Stimulated activated CD8-positive, alpha-beta memory T cell treated with anti-CD3 and anti-CD28 coated beads, Interleukin-12 subunit alpha, Interleukin-12 subunit beta, amount 100 ng/mL, for 24 hours (primary cell): ENCODE results near the gene ADGRF3.
"Not testable (repeated sequence)": the region's sequence is repeated elsewhere in the genome, so short reads cannot be mapped to it uniquely, and the experiment has no call there.

Experiments used
- DNase-seq: peaks from one replicate; pipeline ENCODE4 v3.0.0-alpha.2; 2020; ENCODE audit errors: extremely low read depth

ADGRF3 gene

DNA sequence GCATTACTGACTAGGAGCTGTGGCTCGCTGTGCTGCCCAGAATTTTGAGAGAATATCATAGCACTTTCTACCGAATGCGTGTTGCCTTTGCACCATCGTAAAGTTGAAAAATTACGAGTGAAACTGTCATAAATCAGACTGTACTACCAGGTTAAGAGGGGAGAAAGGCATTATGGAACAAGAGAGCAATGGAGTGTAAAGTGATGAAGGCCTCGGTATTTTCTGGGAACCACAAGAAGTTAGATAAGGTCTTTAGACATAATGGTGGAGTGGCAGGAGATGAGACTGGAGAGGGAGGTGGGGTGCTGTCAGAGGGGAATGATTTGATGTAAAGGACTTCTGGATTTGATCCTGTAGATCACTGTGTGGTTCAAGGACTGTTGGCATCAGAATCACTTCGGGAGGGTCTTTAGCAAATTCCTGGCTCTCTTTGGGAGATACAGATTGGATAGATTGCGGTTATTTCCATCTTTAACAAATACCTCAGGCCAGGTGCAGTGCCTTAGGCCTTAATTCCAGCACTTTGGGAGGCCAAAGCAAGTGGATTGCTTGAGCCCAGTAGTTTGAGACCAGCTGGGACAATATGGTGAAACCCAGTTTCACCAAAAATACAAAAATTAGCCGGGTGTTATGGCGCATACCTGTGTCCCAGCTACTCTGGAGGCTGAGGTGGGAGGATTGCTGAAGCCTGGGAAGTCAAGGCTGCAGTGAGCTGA is 4.9 kb upstream of the ADGRF3 start:
- no peak for DNase-seq

DNA sequence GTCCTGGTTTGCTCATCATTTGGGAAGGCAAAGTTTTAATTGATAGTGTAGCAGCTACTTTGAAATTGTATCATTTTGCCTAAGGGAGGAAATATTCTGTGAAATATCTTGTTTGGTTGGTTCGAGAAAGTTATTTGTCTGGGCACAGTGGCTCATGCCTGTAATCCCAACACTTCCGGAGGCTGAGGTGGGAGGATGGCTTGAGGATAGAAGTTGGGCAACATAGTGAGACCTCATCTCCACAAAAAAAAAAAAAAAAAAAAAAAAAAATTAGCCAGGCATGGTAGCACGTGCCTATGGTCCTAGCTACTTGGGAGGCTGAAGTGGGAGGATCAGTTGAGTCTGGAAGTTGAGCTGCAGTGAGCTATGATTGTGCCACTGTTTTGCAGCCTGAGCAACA is 3.1 kb upstream of the ADGRF3 start:
- DNase-seq: no peak

DNA sequence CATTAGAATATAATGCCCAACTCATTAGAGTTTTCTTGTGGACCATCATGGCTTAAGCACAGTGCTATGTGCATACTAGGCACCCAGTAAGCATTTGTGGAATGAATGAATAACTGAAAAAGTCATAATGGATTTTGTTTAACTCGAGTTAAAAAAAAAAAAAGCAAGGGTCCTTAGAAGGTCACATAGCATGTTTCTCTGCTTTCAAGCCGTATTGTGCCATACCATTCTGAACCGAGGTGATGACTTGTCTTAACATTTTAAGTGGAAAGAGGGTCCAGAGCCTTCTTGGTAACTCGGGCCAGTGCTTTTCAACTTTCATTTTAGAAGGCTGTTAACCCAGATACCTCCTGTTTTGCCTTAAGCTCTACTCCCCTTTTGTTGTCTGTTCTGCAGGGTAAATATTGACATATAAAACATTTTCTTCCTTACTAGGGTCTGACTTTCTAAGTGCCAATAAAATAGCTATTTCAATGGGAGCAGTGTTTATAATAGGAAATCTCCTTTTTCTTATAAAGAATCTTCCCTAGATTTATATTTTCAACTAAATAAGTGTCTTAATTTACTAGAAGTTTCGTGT is 787 bp upstream of the ADGRF3 start:
- DNase-seq: no peak

DNA sequence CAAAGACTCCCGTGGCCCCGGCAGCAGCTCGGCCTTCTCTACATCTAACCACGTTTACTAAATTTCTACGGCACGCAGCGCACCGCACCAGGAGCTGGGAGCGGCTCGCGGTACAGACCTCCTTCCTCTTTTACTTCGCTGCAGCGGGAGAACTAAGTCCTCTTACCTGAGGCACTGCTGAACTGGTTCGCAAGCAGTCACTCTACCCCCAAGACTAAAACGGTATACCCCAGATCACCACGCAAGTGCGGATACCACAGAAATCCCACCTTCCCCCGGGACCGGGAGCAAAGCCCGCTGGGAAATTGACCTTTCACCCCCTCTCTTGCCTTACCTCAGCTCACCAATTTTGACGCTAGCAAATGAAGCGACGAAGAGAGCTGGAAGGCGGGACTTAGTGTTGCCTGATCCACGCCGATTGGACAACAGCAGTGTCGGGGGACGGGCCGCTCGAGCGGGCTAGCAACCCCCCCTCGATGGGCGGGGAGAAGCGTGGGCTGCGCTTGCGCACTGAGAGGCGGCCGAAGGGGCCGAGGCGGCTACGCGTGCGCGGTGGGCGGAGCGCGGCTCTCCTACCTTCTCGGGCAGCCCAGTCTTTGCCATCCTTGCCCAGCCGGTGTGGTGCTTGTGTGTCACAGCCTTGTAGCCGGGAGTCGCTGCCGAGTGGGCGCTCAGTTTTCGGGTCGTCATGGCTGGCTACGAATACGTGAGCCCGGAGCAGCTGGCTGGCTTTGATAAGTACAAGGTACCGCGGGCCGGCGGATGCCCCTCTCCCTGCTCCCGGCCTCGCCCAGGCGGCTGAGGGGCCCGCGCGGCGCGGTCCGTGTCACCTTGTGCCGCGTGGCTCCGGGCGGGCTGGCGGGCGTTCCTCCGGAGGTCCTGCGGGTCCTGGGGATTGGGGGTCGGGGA is 790 bp downstream of the ADGRF3 start, which contains the start of gene SELENOI:
TSS of gene SELENOI (plus strand) at position 599 of the 909 bp plus-strand sequence. CDS start at position 689, 90 bp downstream.
- peak; percentile 98 for DNase-seq

DNA sequence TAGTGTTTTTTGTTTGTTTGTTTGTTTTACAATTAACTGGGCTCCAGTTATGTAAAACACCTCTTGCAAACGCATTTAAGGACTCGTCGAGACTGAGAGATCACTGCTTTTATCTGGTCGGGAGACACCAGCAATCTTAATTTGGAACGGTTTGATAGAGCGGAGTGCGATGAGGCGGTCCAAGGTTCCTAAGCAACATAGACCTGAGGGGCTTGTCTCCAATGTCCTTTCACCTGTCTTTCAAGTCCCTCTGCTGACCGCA is 1.4 kb downstream of the ADGRF3 start:
- DNase-seq: no peak

DNA sequence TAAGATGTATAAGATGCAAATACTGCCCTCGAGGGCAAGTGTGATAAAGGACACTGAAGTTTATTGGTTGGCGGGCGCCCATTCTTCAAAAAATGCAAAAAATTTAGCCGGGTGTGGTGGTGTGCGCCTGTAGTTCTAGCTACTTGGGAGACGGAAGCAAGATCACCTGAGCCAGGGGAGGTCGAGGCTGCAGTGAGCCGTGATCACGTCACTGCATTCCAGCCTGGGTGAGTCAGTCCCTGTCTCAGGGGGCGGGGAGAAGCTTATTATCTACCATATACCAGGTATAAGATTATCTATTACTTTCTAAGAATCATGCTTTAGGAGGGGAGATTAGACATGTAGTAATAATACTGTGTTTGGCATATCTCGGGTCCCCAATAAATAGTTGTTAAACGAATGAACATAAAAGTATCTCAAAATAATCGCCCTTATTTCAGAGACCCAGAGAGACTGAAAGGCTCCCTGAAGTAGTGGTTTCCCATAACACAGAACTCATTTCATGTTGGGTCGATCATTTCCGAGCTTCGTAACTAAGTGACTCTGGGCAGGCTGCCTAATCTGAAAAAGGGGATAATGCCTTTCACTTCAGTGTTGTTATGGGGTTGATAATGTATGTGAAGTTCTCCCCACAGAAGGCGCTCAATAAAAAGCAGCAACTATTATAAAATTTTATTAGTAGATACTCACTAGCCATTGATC is 1.9 kb downstream of the ADGRF3 start:
- no peak for DNase-seq

DNA sequence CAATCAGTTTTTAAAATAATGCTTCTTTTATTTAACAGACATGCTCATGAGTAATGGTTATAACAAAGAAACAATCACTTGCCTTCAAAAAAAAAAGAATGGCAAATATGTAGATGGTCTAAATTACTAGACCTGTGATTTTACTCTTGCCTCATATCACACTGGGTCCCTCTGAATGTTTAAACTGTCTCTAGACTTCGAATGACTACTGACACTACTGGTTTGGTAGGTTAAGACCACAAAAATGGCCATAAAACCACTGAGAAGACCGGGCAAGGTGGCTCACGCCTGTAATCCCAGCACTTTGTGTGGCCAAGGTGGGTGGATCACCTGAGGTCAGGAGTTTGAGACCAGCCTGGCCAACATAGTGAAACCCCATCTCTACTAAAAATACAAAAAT is 5.8 kb downstream of the ADGRF3 start:
- DNase-seq: no peak

DNA sequence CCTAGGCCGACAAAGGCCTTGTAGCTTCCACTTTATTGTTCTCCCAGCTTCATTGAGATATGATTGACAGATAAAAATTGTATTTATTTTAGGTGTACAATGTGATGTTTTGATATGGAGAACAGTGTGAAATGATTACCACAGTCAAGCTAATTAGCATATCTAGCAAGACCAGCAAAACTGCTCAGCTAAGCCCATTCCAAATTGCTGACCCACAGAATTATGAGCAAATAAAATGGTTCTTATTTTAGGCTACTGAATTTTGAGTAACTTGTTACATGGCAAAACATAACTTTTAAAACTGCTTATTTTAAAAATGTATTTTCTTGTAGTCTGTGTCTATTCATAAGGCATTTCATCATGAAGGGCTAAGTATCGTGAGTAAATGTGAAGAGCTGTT is 9.3 kb downstream of the ADGRF3 start:
- DNase-seq: no peak

DNA sequence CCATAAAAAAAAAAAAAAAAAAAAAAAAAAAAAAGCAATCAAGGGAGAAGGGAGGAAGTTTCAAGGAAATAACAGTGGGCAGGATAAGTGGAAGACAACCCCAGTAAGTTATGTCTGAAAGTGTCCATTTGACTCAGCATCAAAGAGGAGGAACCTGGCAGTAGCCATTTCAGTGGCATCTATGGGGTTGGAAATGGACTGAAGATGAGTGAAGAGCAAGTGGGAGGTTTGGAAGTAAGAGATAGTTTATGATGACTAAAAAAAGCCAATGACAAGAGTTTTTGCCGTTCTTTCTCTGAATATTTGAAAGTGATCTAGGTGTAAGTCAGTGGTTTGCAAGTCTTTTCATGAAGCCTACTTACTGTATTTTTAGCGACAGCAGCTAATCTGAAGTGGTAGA is 9.9 kb downstream of the ADGRF3 start:
- DNase-seq: no peak

DNA sequence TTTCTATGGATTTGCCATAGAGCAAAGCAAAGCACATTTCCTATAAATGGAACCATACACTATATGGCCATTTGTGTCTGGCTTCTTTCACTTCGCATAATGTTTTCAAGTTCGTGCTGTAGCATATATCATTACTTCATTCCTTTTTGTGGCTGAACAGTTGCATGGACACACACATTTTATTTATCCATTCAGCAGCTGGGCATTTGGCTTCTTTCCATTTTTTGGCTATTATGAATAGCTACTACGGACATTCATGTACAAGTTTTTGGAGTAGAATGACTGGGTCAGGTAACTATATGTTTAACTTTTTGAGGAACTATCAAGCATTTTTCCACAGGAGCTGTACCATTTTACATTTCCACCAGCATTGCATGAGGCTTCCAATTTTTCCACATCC is 11.4 kb downstream of the ADGRF3 start:
- no peak for DNase-seq

DNA sequence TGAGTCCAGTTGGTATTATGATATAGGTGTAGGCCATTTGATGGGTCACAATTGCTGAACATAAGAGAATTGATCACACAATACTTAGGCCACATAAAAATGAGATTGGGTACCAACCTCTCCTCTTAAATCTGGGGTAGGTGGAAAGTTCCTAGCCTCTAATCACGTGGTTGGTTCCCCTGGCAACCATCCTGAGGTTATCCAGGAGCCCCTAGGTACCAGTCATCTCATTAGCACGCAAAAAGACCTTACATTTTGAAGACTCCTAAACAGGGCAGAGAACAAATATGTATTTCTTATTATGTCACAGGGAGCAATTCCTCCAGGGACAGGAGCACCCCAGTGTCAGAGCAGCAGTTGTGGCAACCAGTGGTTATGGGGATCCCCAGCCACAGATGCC is 13.3 kb downstream of the ADGRF3 start:
- DNase-seq: no peak

DNA sequence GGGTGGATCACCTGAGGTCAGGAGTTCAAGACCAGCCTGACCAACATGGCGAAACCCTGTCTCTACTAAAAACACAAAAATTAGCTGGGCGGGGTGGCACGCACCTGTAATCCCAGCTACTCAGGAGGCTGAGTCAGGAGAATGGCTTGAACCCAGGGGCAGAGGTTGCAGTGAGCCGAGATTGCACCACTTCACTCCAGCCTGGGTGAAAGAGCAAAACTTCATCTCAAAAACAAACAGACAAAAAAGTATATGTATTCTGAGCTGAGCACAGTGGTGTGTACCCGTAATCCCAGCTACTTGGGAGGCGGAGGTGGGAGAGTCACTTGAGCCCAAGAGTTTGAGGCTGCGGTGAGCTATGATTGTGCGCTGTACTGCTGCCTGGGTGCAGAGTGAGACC is 15.3 kb downstream of the ADGRF3 start:
- not testable (repeated sequence) for DNase-seq

DNA sequence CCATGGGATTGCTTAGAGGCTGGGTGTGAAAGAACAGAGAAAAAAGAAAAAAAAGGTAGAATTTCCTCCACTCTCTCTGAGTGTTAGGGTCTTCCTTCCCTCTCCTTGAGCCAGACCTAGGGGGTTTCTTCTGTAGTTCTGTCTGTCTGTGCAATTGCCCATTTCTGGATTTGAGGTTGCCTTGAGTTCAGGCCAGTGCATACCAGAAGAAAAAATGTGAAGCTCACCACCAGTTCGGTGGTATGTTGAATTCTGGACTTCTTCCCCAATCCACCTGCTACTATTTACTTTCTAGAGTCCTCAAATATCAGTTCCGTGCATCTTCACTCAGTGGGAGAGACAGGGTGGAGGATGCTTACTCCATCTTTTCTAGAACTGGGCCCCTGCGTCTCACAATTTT is 16.0 kb downstream of the ADGRF3 start:
- DNase-seq: no peak

DNA sequence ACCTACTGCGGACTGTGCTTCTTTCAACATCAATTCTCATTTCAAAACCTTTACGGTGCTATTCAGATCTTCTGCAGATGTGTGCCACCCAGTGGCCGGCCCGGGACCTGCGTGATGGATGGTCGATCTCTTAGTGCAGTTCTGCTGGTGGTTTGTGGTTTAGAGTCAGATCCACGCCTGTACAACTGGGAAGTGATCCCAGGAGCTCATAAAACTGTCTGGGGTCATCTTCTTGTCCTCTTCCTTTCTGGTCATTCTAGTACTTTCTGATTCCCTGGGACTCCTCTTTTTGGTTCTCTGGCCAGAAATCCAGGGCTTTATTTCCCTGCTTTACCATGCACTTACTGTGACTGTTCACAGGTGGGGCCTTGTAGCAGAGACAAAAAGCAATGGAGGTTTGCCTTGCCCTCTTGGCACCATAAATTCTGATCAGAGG is 16.5 kb downstream of the ADGRF3 start:
- DNase-seq: peak; percentile 50

DNA sequence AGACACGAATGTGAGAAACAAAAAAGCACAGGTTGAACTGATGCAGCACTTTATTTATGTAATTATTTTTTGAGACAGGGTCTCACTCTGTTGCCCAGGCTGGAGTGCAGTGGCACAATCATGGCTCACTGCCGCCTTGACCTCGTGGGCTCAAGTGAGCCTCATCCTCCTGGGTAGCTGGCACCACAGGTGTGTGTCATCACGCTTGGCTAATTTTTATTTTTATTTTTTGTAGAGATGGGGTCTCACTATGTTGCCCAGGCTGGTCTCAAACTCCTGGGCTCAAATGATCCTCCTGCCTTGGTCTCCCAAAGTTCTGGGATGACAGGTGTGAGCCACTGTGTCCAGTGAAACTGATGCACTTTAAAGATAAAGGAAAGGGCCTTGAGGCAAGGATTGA is 17.5 kb downstream of the ADGRF3 start:
- not testable (repeated sequence) for DNase-seq

DNA sequence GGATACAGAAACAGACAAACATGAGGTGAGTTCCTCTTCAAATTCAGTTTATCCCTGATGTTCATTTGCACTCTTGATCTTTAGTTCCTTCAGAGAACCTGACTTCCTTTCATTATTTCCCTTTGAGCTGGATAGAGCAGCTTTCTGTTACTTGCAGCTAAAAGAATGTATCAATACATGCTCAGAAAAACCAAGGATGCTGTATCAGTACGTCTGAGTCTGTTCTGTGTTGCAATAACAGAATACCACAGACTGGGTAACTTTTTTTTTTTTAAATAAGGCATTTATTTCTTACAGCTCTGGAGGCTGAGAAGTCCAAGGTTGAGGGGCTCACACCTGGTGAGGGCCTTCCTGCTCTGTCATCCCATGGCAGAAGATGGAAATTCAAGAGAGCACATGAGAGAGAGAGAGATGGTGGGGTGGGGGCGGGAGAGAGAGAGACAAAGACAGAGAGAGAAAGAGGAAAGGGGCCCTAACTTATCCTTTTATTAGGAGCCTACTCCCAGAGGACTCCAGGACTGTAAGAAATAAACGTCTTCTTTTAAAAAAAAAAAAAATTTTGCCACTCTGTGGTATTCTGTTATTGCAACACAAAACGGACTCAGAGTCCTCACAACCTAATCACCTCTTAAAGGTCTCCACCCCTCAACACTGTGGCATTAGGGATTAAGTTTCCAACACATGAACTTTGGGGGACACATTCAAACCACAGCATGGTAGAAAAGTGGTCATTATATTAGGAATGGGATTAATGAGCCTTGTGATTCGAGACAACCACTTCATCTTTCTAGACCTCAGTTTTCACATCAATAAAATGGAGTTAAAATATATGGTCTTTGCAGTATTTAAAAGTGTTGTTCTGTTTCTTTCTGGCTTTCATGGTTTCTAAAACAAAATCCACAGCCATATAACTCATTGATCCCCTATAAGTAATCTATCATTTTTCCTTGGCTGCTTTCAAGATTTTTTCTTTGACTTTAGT is 19.0 kb downstream of the ADGRF3 start:
- DNase-seq: no peak

DNA sequence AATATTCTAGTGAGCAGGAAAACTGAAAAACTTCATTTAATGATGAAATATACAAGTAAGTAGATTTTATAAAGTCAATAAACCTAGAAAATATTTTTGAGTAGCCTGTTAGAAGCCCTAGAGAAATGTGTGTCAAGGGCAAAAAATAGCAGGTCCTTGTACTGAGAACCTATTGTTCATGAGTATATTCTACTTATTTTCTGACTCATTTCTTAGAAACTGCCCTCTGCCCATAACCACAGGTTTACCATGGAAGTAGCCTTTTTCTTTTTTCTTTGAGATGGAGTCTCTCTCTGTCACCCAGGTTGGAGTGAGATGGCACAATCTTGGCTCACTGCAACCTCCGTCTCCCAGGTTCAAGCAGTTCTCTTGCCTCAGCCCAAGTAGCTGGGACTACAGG is 20.1 kb downstream of the ADGRF3 start:
- DNase-seq: no peak

DNA sequence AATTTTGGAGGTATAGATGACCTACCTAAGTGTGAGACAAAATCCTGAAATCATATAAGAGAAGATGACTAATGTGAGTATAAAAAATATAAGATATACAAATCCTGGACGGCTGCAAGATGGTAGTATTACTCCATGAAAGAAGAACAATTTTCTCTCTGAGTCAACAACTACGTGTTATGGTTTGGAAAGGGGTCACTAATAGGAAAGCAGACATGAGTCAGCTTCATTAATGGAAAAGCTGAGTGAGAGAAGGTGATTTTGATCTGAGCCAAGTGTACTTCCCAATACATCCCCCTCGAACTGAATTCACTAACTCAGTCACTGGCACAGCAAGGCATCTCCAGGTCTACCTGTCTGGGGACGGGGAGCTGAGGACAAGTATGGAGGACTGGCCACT is 20.7 kb downstream of the ADGRF3 start:
- DNase-seq: no peak

DNA sequence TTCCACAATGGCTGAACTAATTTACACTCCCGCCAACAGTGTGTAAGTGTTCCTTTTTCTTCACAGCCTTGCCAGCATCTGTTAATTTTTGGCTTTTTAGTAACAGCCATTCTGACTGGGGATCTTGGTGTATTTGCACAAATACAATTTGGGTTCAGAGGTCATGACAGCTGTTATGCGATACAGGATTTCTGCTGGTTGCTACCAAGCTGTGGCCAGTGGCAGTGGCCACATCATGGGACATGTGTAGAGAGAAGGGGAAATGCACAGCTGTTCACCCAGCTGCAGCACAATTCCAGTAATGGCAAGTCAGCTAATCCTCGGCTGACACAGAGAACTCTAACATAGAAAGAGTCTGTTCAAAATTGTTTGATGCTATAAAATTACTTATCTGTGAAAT is 21.7 kb downstream of the ADGRF3 start:
- DNase-seq: no peak

DNA sequence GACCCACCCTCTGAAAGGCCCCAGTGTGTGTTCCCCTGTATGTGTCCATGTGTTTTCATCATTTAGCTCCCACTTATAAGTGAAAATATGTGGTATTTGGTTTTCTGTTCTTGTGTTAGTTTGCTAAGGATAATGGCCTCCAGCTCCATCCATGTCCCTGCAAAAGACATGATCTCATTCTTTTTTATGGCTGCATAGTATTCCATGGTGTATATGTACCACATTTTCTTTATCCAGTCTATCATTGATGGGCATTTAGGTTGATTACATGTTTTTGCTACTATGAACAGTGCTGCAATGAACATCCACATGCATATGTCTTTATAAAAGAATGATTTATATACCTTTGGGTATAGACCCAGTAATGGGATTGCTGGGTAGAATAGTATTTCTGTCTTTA is 22.1 kb downstream of the ADGRF3 start:
- not testable (repeated sequence) for DNase-seq

DNA sequence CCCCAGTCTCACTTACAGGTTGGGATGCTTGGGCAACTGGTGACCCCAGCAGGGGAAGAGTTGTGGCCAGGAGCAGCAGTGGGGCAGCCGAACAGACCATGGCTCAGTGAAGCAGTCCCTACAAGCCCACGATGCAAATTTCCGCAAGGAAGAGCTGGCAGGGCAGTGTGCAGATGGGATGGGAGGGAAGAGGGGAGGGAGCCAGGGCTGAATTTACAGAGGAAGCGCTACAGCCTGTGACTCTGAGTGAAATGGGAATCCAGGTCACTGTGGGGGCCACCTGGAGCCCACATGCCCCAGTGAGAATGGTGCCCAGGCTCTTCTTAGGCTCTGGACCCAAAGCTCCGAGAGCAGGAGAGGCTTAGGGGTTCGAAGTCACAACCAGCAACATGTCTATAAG is 27.6 kb downstream of the ADGRF3 start:
- DNase-seq: no peak
